K562 (cell line): Measurements from ENCODE around the gene TNN. TPM values are rescaled to one million over a fixed set of nuclear protein-coding genes. Genes with fewer than 3 reads are reported as not detected.

Source experiments
- ARID1B ChIP-seq: fragments of 450-650 bp; IDR thresholded peaks from 2 replicates; pipeline ENCODE4 v1.6.1; 2016; ENCODE audit warnings: antibody characterized with exemption, mild to moderate bottlenecking, inconsistent platforms
- CHD1 ChIP-seq: fragments of 200-600 bp; sonication (generic); IDR thresholded peaks from one replicate; pipeline ENCODE4 v1.6.1; 2012; ENCODE audit warnings: mild to moderate bottlenecking, moderate library complexity, low read length, inconsistent platforms
- DDX20 ChIP-seq: fragments of 450-650 bp; IDR thresholded peaks from 2 replicates; pipeline ENCODE4 v1.6.1; 2016; ENCODE audit warnings: missing genetic modification characterization, low read depth, mild to moderate bottlenecking, missing compliant biosample characterization, moderate library complexity
- ETV1 ChIP-seq: fragments of 450-650 bp; conservative IDR thresholded peaks from 2 replicates; pipeline ENCODE4 v1.6.1; 2016; ENCODE audit warnings: missing genetic modification characterization, control low read depth, low read depth, missing compliant biosample characterization
- GABPB1 ChIP-seq: sonication (generic); formaldehyde crosslinking; IDR thresholded peaks from 2 replicates; pipeline ENCODE4 v1.8.0; 2022; ENCODE audit warnings: mild to moderate bottlenecking, missing genetic modification reagents
- HES1 ChIP-seq: fragments of 450-650 bp; IDR thresholded peaks from 2 replicates; pipeline ENCODE4 v1.6.1; 2016; ENCODE audit warnings: low read depth, mild to moderate bottlenecking, moderate library complexity
- L3MBTL2 ChIP-seq: fragments of 450-650 bp; IDR thresholded peaks from 2 replicates; pipeline ENCODE4 v1.6.1; 2016; ENCODE audit warnings: mild to moderate bottlenecking, moderate library complexity
- MAZ ChIP-seq, 2 experiments: fragments of 450-650 bp in 1 of 2; sonication (generic) in 1 of 2; formaldehyde crosslinking; IDR thresholded peaks in 1 of 2; conservative IDR thresholded peaks in 1 of 2; 2 replicates each; pipeline versions ENCODE4 v1.4.0 to v1.5.0; 2020; ENCODE audit warnings: mild to moderate bottlenecking in 1 of 2, missing genetic modification reagents in 1 of 2
- MBD2 ChIP-seq: sonication (generic); IDR thresholded peaks from 2 replicates; pipeline ENCODE4 v1.6.1; 2016; ENCODE audit warnings: low read depth, borderline replicate concordance
- MITF ChIP-seq: IDR thresholded peaks from 2 replicates; pipeline ENCODE4 v1.6.1; 2014; ENCODE audit warnings: antibody characterized with exemption
- PHB ChIP-seq: fragments of 250-450 bp; sonication (Bioruptor Pico); IDR thresholded peaks from 2 replicates; pipeline ENCODE4 v1.5.0; 2021
- RNF2 ChIP-seq: sonication (generic); IDR thresholded peaks from 2 replicates; pipeline ENCODE4 v1.6.1; 2016
- ZBTB5 ChIP-seq: fragments of 450-650 bp; IDR thresholded peaks from 2 replicates; pipeline ENCODE4 v1.6.1; 2017; ENCODE audit warnings: antibody characterized with exemption
- ZNF318 ChIP-seq, 2 experiments: fragments of 450-650 bp; IDR thresholded peaks; 2 replicates each; pipeline ENCODE4 v1.6.1; 2016; ENCODE audit warnings: mild to moderate bottlenecking in 2 of 2, borderline replicate concordance in 1 of 2, low read depth in 1 of 2, moderate library complexity in 1 of 2
- polyA plus RNA-seq, 8 experiments: library from polyadenylated mRNA; depleted of rRNA in 4 of 8; stranded (reverse) in 5 of 8; unstranded in 3 of 8; fragments of >200 nt; fragmentation: Nextera tagmentation in 2 of 8; fragmentation: Illumina TruSeq in 1 of 8; extraction: Ambion mirVana in 2 of 8; extraction: Trizol in 1 of 8; gene quantifications; 2 replicates each; pipeline versions ENCODE4 v1.2.1 to v1.2.3, GENCODE V29; 2011 to 2014; ENCODE audit warnings: inconsistent platforms in 1 of 8, missing spikeins in 1 of 8
- total RNA-seq, 7 experiments: library from RNA; depleted of rRNA in 6 of 7; stranded (reverse); fragments of >200 nt in 6 of 7; fragmentation: Illumina TruSeq in 2 of 7; extraction: Trizol in 2 of 7; gene quantifications; 2 replicates each; pipeline versions ENCODE4 v1.2.1 to v1.2.3, GENCODE V29; 2011 to 2021; ENCODE audit warnings: low replicate concordance in 1 of 7

Gene TNN
- total and polyA plus RNA-seq, 9 of the 15 experiments (the other 6 are each of a cell fraction or from before 2014, with no cell fraction given) = 0.01 to 0.09 (median 0.07) TPM; not detected in 4

GRCh38 chr1:175023043-175023921, 44.4 kb upstream of the TNN start, which contains the start of gene MRPS14 (continued):
- TF ChIP-seq MAZ (CRISPR knock-in tag; conservative IDR thresholded peaks at IDR 0.05 in 1 of 2, IDR thresholded peaks at IDR 0.05 in 1 of 2) = peak; percentile 38 to 96; a peak in 3 of 4 replicates
- TF ChIP-seq PHB (CRISPR knock-in tag) = no peak
- TF ChIP-seq RNF2 = peak; percentile 48; the same call in 1 of the 2 replicates
- TF ChIP-seq ETV1 (tag) = 0 out of 2 replicates have a peak, but pooled peaks have one; percentile 22
- no peak for TF ChIP-seq DDX20 (tag)
- TF ChIP-seq ZNF318 (IDR thresholded peaks at IDR 0.05; ENCODE audit: borderline replicate concordance in 1 of 2, low read depth in 1 of 2) = no peak; a peak in 1 of 4 replicates
- no peak; the same call in 1 of the 2 replicates for TF ChIP-seq L3MBTL2
- TF ChIP-seq GABPB1 (CRISPR knock-in tag) = peak; percentile 85
- 0 out of 2 replicates have a peak, but pooled peaks have one; percentile 18 for TF ChIP-seq HES1
- no peak for TF ChIP-seq MITF
- no peak; the same call in 1 of the 2 replicates for TF ChIP-seq ZBTB5
- no peak for TF ChIP-seq ARID1B
- no peak for TF ChIP-seq CHD1
- TF ChIP-seq MBD2 = no peak
